Muscle of leg (tissue), 11 donors: ENCODE results near the gene TAF9B. TPM values are rescaled to one million over a fixed set of nuclear protein-coding genes. Genes with fewer than 3 reads are reported as not detected.
"Not testable (repeated sequence)": the region's sequence is repeated elsewhere in the genome, so short reads cannot be mapped to it uniquely, and the experiment has no call there.

Experiments
- DNase-seq: peaks from one replicate; pipeline ENCODE4 v3.0.0; 2013
- H3K27ac ChIP-seq: one replicate; pipeline ENCODE4 v1.5.1; 2013; ENCODE audit warnings: mild to moderate bottlenecking, low read length, control low read depth
- H3K27me3 ChIP-seq: one replicate; pipeline ENCODE4 v1.6.1; 2013; ENCODE audit warnings: low read length; ENCODE audit not compliant: control insufficient read depth, insufficient read depth
- H3K36me3 ChIP-seq: one replicate; pipeline ENCODE4 v1.6.1; 2013; ENCODE audit warnings: low read length; ENCODE audit not compliant: control insufficient read depth, insufficient read depth
- H3K4me1 ChIP-seq: one replicate; pipeline ENCODE4 v1.6.1; 2013; ENCODE audit warnings: low read length; ENCODE audit not compliant: control insufficient read depth, insufficient read depth
- H3K4me3 ChIP-seq: one replicate; pipeline ENCODE4 v1.5.1; 2013; ENCODE audit warnings: low read length, control low read depth
- H3K9me3 ChIP-seq: replicated peaks from 2 replicates; pipeline ENCODE4 v1.6.1; 2013; ENCODE audit warnings: low read depth, low read length; ENCODE audit not compliant: control insufficient read depth
- WGBS: methylation state at CpG from one replicate; pipeline ENCODE4 v1.1.5; 2013; ENCODE audit warnings: missing lambda C conversion rate; ENCODE audit not compliant: insufficient coverage; 5-methylcytosine and 5-hydroxymethylcytosine counted together
- polyA plus RNA-seq, 8 donors: library from polyadenylated mRNA; unstranded; fragments of 120-200 nt; gene quantifications; one replicate each; pipeline versions ENCODE4 v1.2.1 to v1.2.3, GENCODE V29; 2013; ENCODE audit warnings: inconsistent platforms in 1 of 8, low replicate concordance in 1 of 8; ENCODE audit not compliant: insufficient read length in 8 of 8, insufficient read depth in 1 of 8
- total RNA-seq: library from RNA; stranded (reverse); fragments of 120-200 nt; gene quantifications from one replicate; pipeline ENCODE4 v1.2.4, GENCODE V29; 2013

The TAF9B gene
- total and polyA plus RNA-seq, 9 donors = 21.6 to 31.0 (median 28.1) TPM

DNA sequence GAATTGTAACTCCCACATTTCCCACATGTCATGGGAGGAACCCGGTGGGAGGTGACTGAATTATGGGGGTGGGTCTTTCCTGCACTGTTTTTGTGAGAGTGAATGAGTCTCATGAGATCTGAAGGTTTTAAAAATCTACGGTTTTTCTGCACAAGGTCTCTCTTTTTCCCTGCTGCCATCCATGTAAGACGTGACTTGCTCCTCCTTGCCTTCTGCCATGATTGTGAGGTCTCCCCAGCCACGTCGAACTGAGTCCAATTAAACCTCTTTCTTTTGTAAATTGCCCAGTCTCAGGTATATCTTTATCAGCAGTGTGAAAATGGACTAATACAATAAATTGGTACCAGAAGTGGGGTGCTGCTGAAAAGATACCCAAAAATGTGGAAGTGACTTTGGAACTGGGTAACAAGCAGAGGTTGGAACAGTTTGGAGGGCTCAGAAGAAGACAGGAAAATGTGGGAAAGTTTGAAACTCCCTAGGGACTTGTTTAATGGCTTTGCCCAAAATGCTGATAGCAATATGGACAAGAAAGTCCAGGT, 7.6 kb upstream of the TAF9B start:
- H3K27me3 ChIP-seq, H3K9me3 ChIP-seq, DNase-seq, H3K4me1 ChIP-seq, H3K4me3 ChIP-seq, H3K27ac ChIP-seq, H3K36me3 ChIP-seq: not testable (repeated sequence)
- 83% methylated on average over 1 of the region's 5 CpGs for WGBS

- Histone ChIP-seq H3K27ac (no peak overlapping the region), H3K4me1 (no peaks in the 10 kb centered on the region), H3K36me3 (no peaks in the 10 kb centered on the region), H3K27me3 (no peaks in the 10 kb centered on the region), H3K9me3 (no peaks in the 10 kb centered on the region), H3K4me3 (no peak overlapping the region)
- no peak for DNase-seq
- WGBS = 85% methylated on average over 9 of the region's 9 CpGs
Observed at GRCh38 chrX:78140206-78140605, 756 bp upstream of the TAF9B start.

DNA sequence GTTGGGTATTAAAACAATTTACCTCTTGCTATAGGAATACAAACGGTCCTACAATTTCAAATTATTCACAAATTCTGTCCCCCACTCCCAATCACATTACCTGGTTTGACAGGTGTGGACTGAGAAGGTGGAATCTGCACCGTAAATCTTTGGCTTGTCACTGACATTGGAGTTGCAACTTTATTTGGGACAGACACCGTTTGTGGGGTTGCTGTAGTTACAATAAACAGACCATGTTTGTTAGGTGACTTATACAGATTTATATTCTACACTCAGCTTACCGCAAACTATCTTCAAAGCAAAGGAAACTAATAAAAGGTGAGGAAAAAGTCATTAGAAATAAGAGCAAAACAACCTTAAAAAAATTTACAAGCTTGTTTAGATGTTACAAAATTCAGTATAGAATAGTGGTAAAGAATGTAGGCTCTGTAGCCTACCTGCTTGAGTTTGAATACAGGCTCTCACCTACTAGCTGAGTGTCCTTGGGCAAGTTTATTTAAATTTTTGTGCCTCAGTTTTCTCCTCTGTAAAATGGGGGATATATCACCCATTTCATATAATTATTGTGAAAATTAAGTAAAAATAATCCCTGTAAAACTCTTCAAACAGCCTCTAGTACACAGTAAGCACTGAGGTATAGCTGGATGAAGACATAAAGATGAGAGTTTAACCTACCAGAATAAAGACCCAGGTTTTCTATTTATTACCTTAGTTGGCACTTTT, 6.1 kb downstream of the TAF9B start:
- Histone ChIP-seq H3K27me3 (no peaks in the 10 kb centered on the region), H3K4me1 (no peaks in the 10 kb centered on the region), H3K36me3 (peaks cover 2% of the 10 kb centered on the region), H3K9me3 (no peaks in the 10 kb centered on the region), H3K27ac (no peak overlapping the region), H3K4me3 (no peak overlapping the region)
- no CpG with 5 or more reads among the region's 4 CpGs for WGBS
- no peak for DNase-seq

DNA sequence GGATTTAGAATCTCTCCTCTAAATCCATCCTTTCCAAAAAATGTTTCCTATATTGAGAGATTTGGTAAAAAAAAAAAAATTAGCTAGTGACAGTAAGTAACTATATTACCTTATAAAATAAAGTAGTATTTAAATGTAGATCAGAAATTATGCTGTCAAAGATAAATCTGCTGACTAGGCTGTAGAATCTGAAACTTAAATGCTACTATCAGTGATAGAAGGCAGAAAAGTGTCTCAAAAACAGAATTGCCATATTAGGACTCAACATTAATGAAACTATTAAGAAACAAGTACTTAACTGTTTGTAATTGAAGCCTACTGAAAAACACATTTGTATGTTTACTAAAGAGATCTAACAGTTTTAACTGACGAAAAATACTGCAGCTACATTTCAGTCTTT, 8.3 kb downstream of the TAF9B start:
- Histone ChIP-seq H3K27me3 (peaks cover 2% of the 10 kb centered on the region), H3K9me3 (no peaks in the 10 kb centered on the region), H3K36me3 (peaks cover 2% of the 10 kb centered on the region), H3K4me3 (no peak overlapping the region), H3K4me1 (no peaks in the 10 kb centered on the region), H3K27ac (no peak overlapping the region)
- no peak for DNase-seq
- no CpG with 5 or more reads among the region's 1 CpG for WGBS

DNA sequence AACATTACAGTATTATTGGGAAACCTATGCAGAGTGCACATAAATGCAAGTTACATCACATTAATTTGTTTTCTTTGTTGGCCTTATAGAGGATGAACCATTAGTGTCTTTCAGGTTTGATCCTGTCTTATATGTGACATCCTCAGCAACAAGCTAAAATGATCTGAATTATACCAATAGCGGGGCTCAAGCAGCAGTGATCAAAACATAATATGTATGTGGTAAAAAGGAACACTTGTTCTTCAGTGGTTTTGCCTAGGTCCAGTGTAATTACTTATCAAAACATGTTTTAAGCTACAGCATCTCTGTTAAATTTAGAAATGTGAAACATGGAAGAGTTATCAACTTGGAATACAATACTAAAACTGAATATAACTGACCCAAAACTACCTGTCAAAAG, 9.1 kb downstream of the TAF9B start:
- no peaks in the 10 kb centered on the region for H3K4me1 ChIP-seq
- DNase-seq = no peak
- no peaks in the 10 kb centered on the region for H3K9me3 ChIP-seq
- WGBS = no CpG with 5 or more reads among the region's 1 CpG
- H3K27ac ChIP-seq = no peak overlapping the region
- no peak overlapping the region for H3K4me3 ChIP-seq
- H3K27me3 ChIP-seq = peaks cover 2% of the 10 kb centered on the region
- H3K36me3 ChIP-seq = peaks cover 6% of the 10 kb centered on the region

DNA sequence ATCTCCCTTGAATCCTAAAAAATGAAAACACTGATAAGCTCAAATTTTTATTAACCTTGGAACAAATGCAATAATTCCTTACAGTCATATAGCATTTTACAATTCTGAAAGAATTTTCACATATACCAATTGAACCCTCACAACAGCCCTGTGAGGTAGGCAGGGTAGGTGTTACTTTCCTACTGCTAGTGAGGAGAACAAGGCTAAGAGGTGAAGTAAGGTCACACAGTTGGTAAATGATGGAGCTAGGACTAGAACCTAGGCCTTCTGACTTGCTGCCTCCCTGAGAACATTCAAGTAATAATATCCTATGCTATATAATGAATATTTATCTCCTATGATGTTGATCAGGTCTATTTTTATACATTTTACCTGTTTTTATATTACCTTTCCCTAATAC, 9.7 kb downstream of the TAF9B start:
- H3K4me3 ChIP-seq = no peak overlapping the region
- H3K4me1 ChIP-seq = no peaks in the 10 kb centered on the region
- H3K27me3 ChIP-seq = peaks cover 2% of the 10 kb centered on the region
- H3K9me3 ChIP-seq = no peaks in the 10 kb centered on the region
- H3K36me3 ChIP-seq = peaks cover 12% of the 10 kb centered on the region
- no peak overlapping the region for H3K27ac ChIP-seq
- DNase-seq = no peak

DNA sequence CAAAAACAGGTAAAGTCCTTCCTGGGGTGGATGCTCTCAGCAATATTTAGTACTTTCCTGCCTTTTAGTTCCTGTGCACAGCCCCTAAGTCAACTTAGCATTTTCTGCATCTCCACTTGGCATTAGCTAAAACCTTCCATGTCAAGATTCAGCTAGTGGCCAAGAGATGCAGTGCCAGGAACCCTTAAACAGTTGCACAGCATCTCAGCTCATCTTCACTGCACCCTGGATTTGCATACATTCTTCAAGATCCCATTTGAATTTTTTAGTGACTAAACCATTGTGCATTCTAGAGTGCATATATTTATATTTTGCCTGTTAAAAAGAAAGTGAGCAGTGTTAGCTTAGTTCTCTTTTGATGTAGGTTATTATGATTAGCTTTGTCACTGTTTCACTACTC, 13.7 kb downstream of the TAF9B start:
- peaks cover 19% of the 10 kb centered on the region for H3K36me3 ChIP-seq
- not testable (repeated sequence) for DNase-seq, H3K4me1 ChIP-seq, H3K27ac ChIP-seq, H3K27me3 ChIP-seq, H3K4me3 ChIP-seq, H3K9me3 ChIP-seq

DNA sequence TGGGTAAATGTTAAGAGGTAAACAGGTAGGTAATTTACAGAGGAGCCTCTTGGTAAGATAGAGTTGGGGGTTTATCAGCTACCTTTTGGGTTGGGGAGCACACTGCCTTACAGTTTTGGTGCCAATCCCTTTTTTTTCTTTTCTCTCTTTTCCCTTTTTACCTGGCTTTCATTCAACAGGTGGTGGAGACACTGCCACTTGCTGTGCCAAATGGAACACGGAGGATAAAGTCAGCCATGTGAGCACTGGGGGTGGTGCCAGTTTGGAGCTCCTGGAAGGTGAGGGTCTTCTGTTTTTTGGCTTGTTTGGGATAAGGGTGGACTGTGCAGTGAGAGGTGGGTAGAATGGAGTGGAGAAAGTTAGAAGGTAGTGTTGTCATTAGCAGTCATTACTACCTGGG, 14.3 kb downstream of the TAF9B start:
- H3K4me3 ChIP-seq = no peak overlapping the region
- no peaks in the 10 kb centered on the region for H3K4me1 ChIP-seq
- H3K27ac ChIP-seq = no peak overlapping the region
- WGBS = no CpG with 5 or more reads among the region's 1 CpG
- H3K27me3 ChIP-seq = peaks cover 2% of the 10 kb centered on the region
- H3K36me3 ChIP-seq = peaks cover 19% of the 10 kb centered on the region
- DNase-seq = no peak
- H3K9me3 ChIP-seq = no peaks in the 10 kb centered on the region

- H3K4me1 ChIP-seq = no peaks in the 10 kb centered on the region
- WGBS = 71% methylated on average over 1 of the region's 2 CpGs
- peaks cover 21% of the 10 kb centered on the region for H3K36me3 ChIP-seq
- H3K9me3 ChIP-seq = no peaks in the 10 kb centered on the region
- no peak for DNase-seq
- H3K4me3 ChIP-seq = no peak overlapping the region
- H3K27ac ChIP-seq = no peak overlapping the region
- peaks cover 2% of the 10 kb centered on the region for H3K27me3 ChIP-seq
Observed at GRCh38 chrX:78124307-78124706, 15.1 kb downstream of the TAF9B start.

DNA sequence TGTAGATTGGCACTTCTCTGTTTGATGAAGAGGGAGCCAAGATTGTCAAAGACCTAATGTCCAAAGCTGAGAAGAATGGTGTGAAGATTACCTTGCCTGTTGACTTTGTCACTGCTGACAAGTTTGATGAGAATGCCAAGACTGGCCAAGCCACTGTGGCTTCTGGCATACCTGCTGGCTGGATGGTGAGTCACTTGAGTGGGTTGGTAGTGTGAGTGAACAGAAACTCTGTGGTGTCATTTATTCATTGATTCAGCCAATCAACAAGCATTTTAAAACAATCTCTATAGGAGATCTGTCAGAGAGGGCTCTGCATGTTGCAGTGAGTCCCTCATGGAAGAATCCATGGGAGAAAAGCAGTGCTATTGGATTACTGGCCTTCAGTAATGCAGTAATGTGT, 16.3 kb downstream of the TAF9B start:
- H3K27ac ChIP-seq = no peak overlapping the region
- H3K9me3 ChIP-seq = no peaks in the 10 kb centered on the region
- no peak for DNase-seq
- H3K36me3 ChIP-seq = peaks cover 27% of the 10 kb centered on the region
- H3K4me3 ChIP-seq = no peak overlapping the region
- H3K27me3 ChIP-seq = peaks cover 2% of the 10 kb centered on the region
- H3K4me1 ChIP-seq = no peaks in the 10 kb centered on the region
